NCI-H748 treated with DMSO at 0.1 percent for 48 hours (cell line): ENCODE results near the gene VSTM2B.

Source experiments
- DNase-seq: peaks from one replicate; lab custom pipeline; 2025; lab: John Stamatoyannopoulos, UW

Gene VSTM2B

DNA sequence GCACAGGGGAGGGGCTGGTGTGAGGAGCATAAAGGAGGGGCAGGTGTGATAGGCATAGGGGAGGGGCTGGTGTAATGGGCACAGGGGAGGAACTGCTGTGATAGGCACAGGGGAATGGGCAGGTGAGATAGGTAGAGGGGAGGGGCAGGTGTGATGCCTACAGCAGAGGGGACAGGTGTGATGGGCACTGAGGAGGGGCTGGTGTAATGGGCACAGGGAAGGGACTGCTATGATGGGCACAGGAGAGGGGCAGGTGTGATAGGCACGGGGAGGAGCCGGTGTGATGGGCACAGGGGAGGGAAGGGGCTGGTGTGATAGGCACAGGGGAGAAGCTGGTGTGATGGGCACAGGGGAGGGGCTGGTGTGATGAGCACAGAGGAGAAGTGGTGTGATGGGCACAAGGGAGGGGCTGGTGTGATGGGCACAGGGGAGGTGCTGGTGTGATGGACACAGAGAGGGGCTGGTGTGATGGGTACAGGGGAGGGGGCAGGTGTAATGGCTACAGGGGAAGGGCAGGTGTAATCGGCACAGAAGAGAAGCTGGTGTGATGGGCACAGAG lies 40.8 kb downstream of the VSTM2B start:
- no peak for DNase-seq

DNA sequence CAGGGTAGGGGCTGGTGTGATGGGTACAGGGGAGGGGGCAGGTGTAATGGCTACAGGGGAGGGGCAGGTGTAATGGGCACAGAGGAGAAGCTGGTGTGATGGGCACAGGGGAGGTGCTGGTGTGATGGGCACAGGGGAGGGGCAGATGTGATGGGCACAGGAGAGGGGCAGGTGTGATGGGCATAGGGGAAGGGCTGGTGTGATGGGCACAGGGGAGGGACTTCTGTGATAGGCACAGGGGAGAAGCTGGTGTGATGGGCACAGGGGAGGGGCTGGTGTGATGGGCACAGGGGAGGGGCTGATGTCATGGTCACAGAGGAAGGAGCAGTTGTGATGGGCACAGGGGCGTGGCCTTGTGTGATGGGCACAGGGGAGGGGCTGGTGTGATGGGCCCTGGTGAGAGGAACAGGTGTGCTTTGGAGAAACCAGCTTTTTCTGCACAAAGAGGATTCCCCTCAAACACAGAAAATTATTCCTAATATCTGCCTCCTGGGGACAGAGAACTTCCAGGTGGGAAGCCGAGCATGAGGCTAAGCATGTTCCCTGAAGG lies 41.6 kb downstream of the VSTM2B start:
- no peak for DNase-seq

DNA sequence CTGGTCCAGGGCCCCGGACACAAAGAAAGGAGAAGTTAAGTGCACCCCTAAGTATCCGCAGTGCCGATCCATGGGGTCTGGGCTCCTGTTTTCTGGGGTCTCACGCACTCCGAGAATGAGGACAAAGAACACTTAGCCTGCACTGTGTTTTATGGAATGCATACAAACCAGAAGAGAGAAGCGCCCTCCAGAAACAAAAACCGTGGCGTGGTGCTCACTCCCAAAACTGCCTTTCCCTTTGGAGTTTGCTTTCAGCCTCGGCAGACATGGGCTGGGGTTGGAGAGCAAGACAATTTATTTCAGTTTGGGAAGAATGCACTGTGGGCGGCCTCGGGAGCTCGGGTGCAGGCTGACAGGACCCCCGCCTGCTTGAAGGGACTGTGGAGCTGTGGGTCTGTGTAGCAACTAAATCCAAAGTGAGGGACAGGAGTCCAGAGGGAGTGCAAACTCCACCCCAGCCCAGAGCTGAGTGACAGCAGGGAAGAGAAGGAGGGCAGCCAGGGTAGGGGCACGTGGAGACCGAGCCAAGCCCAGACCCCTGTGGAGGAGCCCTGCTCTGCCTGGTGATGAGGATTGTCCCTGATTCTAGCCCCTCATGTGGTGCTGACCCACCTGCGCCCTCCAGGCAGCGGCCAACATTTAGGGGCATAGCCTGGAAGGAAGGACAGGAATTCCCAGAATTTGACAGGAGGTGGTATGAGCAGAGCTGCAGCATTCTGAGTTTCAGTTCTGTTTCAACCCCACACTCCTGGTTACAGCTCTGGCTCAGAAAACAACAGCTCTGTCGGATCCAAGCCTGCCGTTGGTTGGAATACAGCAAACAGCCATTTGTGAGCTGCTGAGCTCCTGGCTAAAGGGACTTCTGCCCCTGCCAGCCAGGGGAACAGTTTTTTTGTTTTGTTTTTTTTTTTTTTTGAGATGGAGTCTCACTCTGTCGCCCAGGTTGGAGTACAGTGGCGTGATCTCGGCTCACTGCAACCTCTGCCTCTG lies 42.5 kb downstream of the VSTM2B start:
- DNase-seq: no peak

DNA sequence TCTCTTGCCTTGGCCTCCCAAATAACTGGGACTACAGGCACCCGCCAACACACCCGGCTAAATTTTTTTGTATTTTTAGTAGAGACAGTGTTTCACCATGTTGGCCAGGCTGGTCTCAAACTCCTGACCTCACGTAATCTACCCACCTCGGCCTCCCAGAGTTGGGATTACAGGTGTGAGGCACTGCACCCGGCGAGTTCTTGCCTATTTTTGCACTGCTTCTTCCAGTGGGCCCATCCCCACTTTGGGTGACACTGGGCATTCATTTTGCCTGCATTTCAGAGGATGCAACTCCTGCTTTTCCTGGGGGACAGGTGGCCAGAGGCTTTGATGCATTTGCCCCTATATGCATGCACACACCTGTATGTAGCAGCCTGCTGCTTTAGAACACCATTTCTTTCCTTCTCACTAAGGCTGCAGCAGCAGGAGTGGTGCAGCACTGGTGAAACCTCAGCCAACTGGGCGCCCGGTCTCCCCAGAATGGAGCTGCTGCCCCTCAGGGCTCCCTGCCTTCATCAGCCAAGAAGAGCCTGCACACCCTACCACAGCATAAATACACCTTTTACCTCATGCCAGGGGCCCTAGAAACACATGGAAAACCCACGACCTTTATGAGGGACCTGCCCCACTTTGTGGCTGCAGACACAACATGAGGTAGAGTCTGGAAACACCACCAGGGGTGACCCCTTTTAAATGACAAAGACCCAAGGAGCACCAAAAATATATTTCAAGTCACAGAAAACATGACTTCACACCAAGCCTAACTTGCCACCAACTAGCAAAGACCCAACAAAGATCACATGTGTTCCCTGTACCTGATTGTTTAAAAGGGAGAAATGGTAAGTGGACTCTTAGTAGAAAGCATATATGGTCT lies 43.5 kb downstream of the VSTM2B start:
- DNase-seq: no peak

DNA sequence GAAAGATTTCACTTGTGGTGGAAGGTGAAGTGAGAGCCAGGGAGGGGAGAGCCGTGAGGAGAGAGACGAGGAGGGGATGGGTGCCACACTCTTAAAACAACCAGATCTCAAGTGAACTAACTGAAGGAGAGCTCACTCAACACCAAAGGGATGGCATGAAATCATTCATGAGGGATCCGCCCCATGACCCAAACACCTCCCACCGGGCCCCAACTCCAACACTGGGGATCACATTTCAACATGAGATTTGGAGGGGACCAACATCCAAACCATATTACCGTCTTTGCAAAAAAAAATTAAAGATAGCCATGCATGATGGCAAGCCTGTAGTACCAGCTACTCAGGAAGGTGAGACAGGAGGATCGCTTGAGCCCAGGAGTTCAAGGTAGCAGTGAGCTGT lies 45.4 kb downstream of the VSTM2B start:
- no peak for DNase-seq

DNA sequence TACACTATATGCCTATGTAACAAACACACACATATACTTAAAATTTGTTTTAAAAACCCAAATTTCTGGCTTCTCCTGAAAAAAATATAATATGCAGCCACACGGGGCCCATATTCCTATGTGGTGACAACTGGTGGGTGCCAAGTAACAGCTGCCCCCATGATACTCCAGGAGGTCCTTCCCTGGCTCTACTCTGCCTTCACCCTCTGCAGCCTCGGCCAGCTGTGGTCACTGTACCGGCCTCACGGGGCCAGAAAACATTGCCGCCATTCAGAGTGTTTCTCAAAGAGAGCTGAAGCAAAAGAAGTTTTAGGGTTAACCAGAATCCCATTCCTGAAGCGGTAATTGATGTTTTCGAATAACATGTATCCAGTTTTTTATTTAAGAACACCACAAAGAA lies 47.7 kb downstream of the VSTM2B start:
- no peak for DNase-seq

DNA sequence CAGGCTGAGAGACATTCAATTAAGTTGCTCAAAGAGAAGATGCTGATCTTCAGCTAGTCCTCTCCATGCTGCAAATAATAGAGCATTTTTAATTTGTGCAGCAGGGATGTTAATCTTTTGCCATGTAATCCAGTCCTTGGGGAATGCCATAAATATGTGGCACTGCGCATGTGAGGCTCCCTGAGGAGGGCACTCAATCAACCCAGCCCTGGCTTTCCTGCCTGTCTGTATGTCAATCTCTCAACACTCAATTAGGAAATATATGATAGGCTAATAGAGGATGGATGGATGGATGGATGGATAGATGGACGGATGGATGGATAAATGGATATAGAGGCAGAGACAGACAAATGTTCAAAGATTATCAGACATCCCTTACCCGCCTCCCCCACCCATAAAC lies 48.7 kb downstream of the VSTM2B start:
- no peak for DNase-seq

DNA sequence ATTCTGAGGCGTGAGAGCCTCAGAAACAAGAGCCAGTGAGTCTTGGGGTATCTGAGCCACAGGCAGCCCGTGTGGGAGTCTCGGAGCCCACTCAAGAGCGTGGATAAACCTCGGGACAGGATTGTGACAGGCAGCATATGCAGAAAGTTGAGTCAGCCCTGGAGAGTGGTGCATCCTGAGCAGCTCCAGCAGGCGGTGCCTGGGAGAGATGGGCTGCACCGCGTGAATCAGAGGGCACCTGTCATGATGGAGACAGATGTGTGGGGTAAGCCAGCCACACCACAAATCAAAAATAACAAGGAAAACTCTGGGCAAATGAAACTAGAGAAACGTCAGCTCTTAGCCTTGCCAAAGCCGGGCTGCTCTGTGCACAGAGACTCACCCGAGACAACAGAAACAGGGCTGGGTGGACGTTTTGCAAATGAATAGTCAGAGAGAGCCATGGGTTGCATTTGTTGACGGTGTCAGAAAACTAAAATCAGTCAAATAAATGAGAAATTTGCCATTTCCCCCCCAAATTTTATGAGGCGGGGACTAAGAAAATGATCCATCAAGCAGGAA lies 50.3 kb downstream of the VSTM2B start:
- DNase-seq: no peak

DNA sequence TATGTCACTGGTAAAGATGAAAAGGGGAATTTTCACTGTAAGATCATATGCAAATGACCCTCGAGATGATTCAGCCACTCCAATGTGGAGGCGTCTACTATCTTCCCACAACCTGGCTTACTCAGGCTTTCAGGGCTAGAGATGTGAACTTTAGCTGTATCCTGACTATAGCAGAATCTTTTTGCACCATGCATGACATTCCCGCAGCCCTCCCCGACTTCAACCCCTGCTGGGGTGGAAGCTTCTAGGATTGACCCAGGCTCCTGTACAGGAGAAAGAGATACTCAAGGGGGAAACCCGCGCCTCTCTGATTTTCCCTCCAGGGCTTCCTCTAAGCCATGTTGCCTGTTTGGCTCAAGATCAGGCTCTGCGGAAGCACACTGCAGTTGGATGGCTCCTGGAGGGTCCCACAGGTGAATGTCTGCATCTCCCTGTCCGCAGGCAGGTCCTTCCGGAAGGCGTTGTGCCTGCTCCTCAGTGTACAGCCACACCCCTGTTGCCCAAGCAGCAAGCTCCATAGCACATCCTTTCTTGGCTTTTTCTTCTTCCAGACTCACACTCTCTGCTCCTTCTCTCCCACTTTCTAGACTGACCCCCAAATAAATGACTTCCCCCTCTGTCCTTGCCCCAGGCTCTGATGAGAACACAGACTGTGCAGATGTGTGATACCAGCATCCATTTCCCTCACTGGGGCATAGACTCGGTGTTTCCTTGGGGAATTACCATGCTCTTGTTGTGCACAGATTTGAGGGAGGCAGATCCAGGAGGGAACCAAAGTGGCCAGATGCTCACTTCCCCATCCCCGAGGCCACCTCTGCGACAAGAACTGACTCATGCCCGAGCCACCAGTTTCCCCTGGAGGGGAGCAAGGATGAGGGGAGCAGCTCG lies 51.2 kb downstream of the VSTM2B start:
- no peak for DNase-seq

DNA sequence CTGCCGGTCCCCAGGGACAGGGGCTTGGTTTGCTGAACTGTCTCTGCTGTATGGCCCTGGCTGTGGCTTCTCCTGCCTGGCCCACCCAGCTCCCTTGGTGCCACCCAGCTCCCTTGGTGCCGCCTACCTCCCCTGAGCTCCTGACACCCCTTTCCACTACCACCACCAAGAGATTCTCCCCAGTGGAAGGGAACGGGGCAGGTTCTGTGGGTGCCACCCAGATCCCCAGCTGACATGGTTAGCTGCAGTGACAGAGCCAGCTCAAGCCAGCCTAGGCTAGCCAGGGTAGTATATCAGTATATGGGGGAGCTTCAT lies 51.8 kb downstream of the VSTM2B start:
- no peak for DNase-seq

DNA sequence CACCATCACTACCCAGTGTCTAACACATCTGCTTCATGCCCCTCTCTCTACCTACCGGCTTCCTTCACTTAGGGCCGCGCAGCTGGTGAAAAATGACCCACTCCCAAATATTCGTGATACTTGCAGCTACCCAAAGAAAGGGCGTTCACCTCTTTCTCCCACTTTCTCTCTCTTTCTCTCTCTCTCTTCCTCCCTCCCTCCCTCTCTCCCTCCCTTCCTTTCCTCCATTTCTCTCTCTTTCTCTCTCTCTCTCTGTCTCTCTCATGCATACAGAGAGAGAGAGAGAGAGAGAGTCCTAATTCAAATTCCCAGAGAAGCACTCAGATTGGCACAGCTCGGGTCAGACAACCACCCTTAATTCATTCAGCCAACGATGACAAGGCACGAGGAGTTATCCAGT lies 52.6 kb downstream of the VSTM2B start:
- no peak for DNase-seq

DNA sequence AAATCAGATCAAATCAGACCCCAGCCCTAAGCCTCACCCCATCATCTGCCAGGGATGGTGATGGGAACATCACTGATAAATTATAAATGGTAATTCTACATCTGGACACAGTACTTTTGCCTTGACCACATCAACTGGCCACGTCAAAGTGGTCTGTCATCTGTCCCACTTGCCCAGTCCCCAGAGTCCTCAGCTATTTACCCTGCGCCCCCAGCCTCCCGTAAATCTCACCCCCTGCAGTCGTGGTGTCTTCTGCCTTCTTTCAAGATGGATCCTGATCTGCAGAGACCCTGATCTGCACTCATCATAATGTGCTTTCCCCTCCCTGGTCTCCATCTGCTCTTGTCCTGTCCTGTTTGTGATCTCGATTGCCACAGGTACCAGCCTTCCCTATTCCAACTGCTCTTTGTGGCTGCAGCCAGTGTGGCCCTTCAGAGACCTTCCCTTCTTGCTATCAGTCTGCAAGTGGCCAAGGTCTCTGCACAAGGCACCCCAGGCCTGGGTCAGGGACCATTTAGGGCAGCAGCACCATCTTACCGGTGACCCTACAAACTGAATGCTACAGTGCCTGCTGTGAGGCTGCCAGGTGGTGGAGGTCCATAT lies 53.6 kb downstream of the VSTM2B start:
- DNase-seq: no peak

DNA sequence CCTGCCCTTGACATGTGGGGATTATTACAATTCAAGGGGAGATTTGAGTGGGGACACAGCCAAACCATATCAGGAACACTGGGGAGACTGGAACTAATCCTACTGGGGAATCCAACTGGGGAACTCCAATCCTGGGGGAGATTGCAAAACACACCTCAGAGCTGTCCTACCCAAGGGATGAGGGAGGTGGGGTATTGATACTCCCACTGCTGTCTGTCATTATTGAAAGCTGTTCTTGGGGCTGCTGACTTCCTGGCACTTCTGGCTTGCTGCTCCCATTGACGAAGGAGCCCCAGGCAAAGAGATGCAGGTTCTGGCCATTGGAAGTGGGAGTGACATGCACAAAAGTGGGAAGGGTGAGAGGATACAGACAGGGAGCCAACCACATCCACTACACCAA lies 55.6 kb downstream of the VSTM2B start:
- DNase-seq: no peak

DNA sequence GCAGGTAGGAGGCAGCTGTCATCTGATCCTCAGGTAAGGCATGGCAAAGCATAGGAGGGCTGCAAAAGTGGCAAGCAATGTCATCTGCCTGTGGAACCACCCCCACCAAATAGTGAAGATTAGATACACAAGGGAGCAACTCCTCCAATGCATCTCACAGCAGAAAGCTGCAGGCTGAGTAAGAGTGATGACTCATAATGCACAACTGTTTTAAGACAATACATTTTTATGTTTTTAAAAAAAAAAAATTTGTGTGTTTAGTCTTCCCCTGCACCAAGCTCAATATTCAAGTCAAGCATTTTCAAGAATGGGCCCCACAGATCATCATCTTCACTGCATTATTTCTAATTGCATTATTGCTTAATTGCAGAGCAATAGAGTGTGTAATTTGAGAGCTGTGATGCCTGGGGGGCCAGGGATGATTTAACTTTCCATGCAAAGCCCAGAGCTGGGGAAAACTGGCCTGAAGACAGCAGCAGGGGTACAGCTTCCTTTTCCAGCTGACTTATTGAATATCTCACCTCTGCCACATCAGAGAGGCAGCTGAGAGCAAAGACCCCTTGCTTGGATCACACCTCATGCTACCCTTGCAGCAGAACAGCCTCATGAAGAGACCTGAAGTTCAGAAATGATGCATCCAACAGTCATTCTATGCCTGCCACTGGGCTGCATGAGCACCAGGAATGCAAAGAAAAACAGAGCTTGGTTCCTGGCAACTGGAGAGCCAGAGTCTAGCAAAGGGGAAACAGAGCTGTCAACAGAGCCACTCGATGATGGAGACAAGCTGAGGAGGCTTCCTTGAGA lies 57.6 kb downstream of the VSTM2B start:
- DNase-seq: no peak

DNA sequence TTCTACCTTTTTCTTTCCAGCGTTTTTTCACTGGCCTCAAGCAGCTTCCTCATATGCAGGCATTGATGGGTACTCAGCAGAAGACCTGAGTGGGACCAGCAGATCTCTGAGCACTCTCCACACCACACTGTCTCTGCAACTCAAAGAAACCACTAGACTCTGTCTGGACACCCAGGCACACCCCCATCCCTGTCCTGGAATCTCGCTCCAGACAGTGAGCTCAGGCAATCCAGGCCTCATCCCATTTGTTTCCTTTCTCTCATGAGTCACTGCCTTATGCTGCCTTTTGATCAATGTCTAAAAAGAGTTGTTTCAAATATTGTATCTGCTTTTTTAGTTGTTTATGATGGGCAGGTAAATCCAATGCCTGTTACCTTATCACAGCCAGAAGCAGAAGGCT lies 60.6 kb downstream of the VSTM2B start:
- no peak for DNase-seq

DNA sequence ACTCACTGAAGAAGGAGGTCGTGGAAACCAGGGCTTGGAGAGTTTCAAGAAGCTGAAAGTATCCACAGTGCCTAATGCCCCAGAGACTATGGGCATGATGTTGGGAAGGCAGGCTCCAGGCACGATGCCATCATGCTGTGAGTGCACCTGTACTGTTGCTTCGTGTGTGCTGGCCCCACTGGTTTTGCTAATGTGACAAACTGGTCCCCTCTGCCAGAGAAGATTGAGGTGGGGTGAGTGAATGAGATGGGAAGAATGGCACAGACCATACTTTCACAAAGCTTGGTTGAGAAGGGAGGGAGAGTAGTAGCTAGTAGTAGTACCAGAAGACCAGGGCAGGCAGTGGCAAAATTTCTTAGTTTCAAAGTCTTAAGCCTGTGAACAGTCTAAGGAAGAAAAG lies 61.3 kb downstream of the VSTM2B start:
- DNase-seq: no peak

DNA sequence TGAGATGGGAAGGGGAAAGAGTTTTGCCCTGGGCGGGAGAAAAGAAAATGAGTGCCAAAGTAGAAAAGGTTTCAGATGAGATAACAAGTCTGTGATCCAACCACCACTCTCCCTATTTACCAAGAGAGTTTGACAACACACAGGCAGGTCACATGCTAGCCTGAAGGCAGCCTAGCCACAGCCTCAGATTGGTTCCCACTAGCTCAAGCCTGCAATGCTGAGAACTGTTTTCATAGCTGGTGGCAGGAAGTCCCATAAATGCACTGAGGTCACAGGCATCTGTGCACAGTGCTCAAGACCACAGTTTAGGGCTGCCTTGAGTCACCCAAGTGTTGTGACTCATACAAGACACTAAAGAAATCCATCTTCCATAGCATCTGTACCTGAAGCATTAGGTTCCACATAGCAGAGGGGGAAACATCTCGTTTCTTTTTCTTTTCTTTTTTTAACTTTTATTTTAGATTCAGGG lies 61.8 kb downstream of the VSTM2B start:
- no peak for DNase-seq

DNA sequence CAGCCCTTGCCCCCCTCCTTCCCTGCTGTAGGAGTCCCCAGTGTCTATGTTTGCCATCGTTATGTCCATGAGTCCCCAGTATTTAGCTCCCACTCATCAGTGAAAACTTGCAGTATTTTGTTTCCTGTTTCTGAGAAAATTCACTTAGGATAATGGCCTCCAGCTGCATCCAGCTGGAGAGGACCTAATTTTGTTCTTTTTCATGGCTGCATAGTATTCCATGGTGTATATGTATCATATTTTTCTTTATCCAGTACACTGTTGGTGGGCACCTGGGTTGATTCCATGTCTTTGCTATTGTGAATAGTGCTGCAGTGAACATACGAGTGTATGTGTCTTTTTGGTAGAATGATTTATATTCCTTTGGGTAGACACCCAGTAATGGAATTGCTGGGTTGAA lies 62.3 kb downstream of the VSTM2B start:
- no peak for DNase-seq

DNA sequence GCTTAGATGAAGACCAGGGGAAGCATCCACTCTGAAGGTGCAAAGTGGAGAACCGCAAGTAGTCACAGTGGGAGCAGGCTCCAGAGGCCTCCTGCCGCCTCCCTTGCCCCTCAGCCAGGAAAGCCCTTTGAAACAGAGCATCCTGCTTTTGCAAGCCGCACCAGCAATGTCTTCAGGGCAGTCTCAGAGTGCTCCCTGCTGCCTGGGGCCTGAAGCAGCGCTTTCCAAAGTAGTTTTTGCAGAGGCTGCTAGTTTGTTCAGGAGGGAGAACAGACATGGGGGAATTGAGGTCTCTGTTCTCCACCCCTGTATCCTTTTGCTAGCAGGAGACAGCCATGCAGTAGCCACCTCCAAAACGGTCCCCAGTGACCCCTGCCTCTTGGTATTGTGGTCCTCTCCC lies 64.5 kb downstream of the VSTM2B start:
- DNase-seq: no peak

DNA sequence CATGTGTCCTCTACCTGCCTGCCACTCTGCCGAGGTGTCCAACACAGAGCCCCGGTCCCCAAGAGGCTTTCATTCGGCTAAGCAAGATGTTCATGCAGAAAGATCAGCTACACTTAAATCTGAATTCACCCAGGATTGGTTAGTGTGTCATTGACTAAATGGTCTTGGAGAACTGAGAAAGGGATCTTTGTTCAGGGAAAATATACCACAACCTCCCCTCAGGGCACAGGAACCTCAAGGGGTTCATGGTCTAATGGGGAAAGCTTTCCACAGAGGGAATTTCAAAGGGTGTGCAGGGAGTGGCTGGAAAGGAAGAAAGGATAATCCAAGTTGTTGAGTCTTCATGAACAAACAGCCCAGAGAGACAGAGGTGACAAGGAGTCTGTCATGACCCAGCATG lies 65.9 kb downstream of the VSTM2B start:
- no peak for DNase-seq
